Lower leg skin (tissue), 3 donors: ENCODE measurements around the gene ISL1.

ENCODE experiments used
- POLR2A ChIP-seq, 2 donors: fragments of 450-650 bp; IDR thresholded peaks; one replicate each; pipeline ENCODE4 v1.6.1; 2016 to 2017; ENCODE audit warnings: antibody characterized with exemption in 2 of 2, mild to moderate bottlenecking in 1 of 2, moderate library complexity in 1 of 2
- TF ChIP-seq, protein P1 (sequence below), 3 donors: fragments of 450-650 bp; IDR thresholded peaks; one replicate each; pipeline ENCODE4 v1.5.1; 2016; ENCODE audit warnings: antibody characterized with exemption in 3 of 3, mild to moderate bottlenecking in 3 of 3, moderate library complexity in 2 of 3

DNA sequence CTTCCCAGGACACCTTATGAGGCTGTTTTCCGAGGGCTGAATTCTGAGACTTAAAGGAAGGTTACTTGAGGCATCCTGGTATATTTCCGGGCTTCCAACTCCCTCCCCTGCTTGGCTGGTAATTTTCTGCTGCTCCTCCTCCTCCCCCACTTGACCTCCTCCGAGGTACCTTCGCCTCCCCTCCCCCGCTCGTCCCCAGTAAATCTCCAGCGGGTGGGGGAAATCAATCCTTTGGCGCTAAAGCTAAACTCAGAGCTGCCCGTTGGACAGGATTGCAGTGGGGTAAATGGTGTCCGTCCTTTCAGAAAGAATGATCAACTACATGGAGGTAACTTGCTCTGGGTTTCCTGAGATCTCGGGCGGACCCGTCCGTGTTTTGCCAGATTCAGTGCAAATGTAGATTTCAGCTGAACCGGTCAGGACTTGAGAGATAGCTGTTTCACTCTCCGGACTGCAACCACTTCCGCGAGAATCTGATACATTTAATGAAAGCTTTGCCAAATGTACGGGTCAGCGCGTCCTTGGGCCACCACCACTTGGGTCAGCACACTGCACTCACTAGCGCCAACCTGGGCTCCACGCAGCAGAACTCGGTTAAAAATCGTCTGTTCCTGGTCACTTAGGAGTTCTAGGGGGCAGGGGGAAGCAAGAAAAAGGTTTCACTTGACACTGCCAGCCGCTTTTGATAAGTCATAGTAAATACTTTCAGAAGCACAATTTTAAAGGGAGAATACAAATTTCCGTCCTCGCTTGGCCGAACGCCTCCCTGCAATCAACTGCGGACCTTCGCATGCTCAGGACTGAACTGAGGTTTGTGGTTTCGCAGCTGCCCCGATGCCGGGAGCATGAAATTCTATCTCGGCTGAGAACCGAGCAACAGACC is 4.6 kb upstream of the ISL1 start:
- TF ChIP-seq, protein P1, sequence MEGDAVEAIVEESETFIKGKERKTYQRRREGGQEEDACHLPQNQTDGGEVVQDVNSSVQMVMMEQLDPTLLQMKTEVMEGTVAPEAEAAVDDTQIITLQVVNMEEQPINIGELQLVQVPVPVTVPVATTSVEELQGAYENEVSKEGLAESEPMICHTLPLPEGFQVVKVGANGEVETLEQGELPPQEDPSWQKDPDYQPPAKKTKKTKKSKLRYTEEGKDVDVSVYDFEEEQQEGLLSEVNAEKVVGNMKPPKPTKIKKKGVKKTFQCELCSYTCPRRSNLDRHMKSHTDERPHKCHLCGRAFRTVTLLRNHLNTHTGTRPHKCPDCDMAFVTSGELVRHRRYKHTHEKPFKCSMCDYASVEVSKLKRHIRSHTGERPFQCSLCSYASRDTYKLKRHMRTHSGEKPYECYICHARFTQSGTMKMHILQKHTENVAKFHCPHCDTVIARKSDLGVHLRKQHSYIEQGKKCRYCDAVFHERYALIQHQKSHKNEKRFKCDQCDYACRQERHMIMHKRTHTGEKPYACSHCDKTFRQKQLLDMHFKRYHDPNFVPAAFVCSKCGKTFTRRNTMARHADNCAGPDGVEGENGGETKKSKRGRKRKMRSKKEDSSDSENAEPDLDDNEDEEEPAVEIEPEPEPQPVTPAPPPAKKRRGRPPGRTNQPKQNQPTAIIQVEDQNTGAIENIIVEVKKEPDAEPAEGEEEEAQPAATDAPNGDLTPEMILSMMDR (IDR thresholded peaks at IDR 0.05): no peak
- no peak for TF ChIP-seq POLR2A (IDR thresholded peaks at IDR 0.05)
